Transverse colon (tissue), 4 donors: Measurements from ENCODE around the gene MBD3L4.

Experiments
- POLR2AphosphoS5 ChIP-seq, 3 donors: sonication (generic); formaldehyde crosslinking; IDR thresholded peaks; one replicate each; pipeline ENCODE4 v1.6.1; 2016; ENCODE audit warnings: antibody characterized with exemption in 3 of 3
- TF ChIP-seq, protein P1 (sequence below), 5 experiments: fragments of 200-600 bp in 3 of 5; fragments of 450-650 bp in 2 of 5; sonication (generic) in 3 of 5; IDR thresholded peaks; 1 replicate in 2 of 5; 2 replicates in 3 of 5; pipeline ENCODE4 v1.5.1; 2016 to 2017; ENCODE audit warnings: antibody characterized with exemption in 5 of 5, inconsistent platforms in 3 of 5, mild to moderate bottlenecking in 2 of 5, moderate library complexity in 1 of 5

DNA sequence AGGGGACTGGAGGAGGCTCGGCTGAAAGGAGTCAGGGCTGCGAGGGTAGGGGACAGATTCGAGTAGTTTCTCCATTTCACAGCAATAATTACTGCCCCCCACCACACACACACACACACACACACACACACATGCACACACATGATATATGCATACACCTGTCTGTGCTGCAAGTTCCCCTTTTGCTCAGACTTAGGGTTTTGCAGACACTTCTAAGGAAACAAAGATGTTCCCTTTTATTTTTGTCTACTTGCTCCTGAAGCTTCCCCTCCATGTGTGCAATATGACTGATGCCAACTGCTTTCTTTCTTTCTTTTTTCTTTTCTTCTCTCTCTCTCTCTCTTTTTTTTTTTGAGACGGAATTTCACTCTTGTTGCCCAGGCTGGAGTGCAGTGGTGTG is 32.1 kb downstream of the MBD3L4 start:
- no peak for TF ChIP-seq POLR2AphosphoS5 (IDR thresholded peaks at IDR 0.05)
- TF ChIP-seq, protein P1, sequence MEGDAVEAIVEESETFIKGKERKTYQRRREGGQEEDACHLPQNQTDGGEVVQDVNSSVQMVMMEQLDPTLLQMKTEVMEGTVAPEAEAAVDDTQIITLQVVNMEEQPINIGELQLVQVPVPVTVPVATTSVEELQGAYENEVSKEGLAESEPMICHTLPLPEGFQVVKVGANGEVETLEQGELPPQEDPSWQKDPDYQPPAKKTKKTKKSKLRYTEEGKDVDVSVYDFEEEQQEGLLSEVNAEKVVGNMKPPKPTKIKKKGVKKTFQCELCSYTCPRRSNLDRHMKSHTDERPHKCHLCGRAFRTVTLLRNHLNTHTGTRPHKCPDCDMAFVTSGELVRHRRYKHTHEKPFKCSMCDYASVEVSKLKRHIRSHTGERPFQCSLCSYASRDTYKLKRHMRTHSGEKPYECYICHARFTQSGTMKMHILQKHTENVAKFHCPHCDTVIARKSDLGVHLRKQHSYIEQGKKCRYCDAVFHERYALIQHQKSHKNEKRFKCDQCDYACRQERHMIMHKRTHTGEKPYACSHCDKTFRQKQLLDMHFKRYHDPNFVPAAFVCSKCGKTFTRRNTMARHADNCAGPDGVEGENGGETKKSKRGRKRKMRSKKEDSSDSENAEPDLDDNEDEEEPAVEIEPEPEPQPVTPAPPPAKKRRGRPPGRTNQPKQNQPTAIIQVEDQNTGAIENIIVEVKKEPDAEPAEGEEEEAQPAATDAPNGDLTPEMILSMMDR (IDR thresholded peaks at IDR 0.05), result no peak
